K562 (cell line): Measurements from ENCODE around the gene DPH2. TPM values are rescaled to one million over a fixed set of nuclear protein-coding genes. Genes with fewer than 3 reads are reported as not detected.

Source experiments
- ATAC-seq: fragments of 200-7000 bp; cut with Tn5 transposase; 3 replicates; pipeline ENCODE4 v1.9.1; 2020; ENCODE audit warnings: moderate library complexity
- BruUV-seq: library from RNA; stranded (reverse); fragments of 400-500 nt; replicated peaks from 2 replicates; lab custom pipeline; 2021; lab: Mats Ljungman, UMichigan
- CTCF ChIA-PET: fragments of 300-600 bp; formaldehyde crosslinking; extraction: SDS; loops from one replicate; lab custom pipeline; 2021; ENCODE audit warnings: low intra/inter-chr PET ratio; lab: Yijun Ruan, JAX
- POLR2A ChIA-PET: fragments of 300-600, 350-650 bp; sonication (Branson Sonifier 250); formaldehyde crosslinking; extraction: SDS; loops from one replicate; lab custom pipeline; 2021; ENCODE audit warnings: antibody characterized with exemption, inconsistent platforms; lab: Yijun Ruan, JAX
- DNase-seq, 4 experiments: peaks; one replicate each; pipeline versions ENCODE4 v3.0.0 to v3.0.0-alpha.2; 2011 to 2018; ENCODE audit warnings: low spot score in 3 of 4, mixed read lengths in 3 of 4; ENCODE audit errors: extremely low read depth in 1 of 4
- FAIRE-seq: peaks from 2 replicates; lab custom pipeline; 2011; peaks lifted over from hg19 to GRCh38; lab: Jason Lieb, UNC
- H2AFZ ChIP-seq: 2 replicates; pipeline ENCODE4 v1.6.0; 2011; ENCODE audit warnings: low read depth, low read length, control low read depth, inconsistent platforms
- H3K27ac ChIP-seq: fragments of 200-600 bp; 3 replicates; pipeline ENCODE4 v1.8.0; 2011; ENCODE audit warnings: low read depth, mild to moderate bottlenecking, control low read depth, inconsistent platforms, low read length, moderate library complexity, mixed read lengths; ENCODE audit errors: extremely low read depth
- H3K27me3 ChIP-seq, 2 experiments: fragments of 300-600 bp in 1 of 2; 2 replicates in 1 of 2; 3 replicates in 1 of 2; pipeline versions ENCODE4 v1.6.0 to v1.8.0; 2011; ENCODE audit warnings: inconsistent platforms in 2 of 2, low read length in 2 of 2, mild to moderate bottlenecking in 1 of 2, mixed read lengths in 1 of 2, moderate library complexity in 1 of 2; ENCODE audit not compliant: control insufficient read depth in 2 of 2, insufficient read depth in 2 of 2
- H3K36me3 ChIP-seq: fragments of 300-600 bp; 3 replicates; pipeline ENCODE4 v1.8.0; 2011; ENCODE audit warnings: mild to moderate bottlenecking, low read length, inconsistent platforms; ENCODE audit not compliant: control insufficient read depth, insufficient read depth
- H3K4me1 ChIP-seq, 2 experiments: fragments of 200-600 bp in 1 of 2; replicated peaks in 1 of 2; 2 replicates in 1 of 2; 3 replicates in 1 of 2; pipeline versions ENCODE4 v1.5.1 to v1.8.0; 2011; ENCODE audit warnings: inconsistent platforms in 2 of 2, low read length in 2 of 2, mild to moderate bottlenecking in 1 of 2, mixed read lengths in 1 of 2, moderate library complexity in 1 of 2; ENCODE audit not compliant: control insufficient read depth in 2 of 2, insufficient read depth in 2 of 2
- H3K4me2 ChIP-seq: 2 replicates; pipeline ENCODE4 v1.6.1; 2011; ENCODE audit warnings: low read length, control low read depth, inconsistent platforms, mixed read lengths; ENCODE audit not compliant: insufficient read depth
- H3K4me3 ChIP-seq: fragments of 200-600 bp; sonication (generic), shearing (Covaris generic); 2 replicates; pipeline ENCODE4 v1.5.1; 2016; ENCODE audit warnings: control low read depth, inconsistent platforms
- H3K79me2 ChIP-seq: fragments of 200-600 bp; 3 replicates; pipeline ENCODE4 v1.8.0; 2011; ENCODE audit warnings: low read length, inconsistent platforms; ENCODE audit not compliant: control insufficient read depth, insufficient read depth
- H3K9ac ChIP-seq, 2 experiments: 2 replicates each; pipeline versions ENCODE4 v1.6.0 to v1.6.1; 2011; ENCODE audit warnings: low read depth in 2 of 2, low read length in 2 of 2, control low read depth in 1 of 2, inconsistent platforms in 1 of 2, mild to moderate bottlenecking in 1 of 2, mixed read lengths in 1 of 2; ENCODE audit not compliant: insufficient read depth in 1 of 2
- H3K9me1 ChIP-seq: one replicate; pipeline ENCODE4 v1.6.0; 2011; ENCODE audit warnings: inconsistent platforms, mild to moderate bottlenecking, low read length, moderate library complexity; ENCODE audit not compliant: control insufficient read depth, insufficient read depth
- H3K9me3 ChIP-seq: replicated peaks from 2 replicates; pipeline ENCODE4 v1.5.1; 2011; ENCODE audit warnings: low read depth, low read length, inconsistent platforms; ENCODE audit not compliant: control insufficient read depth, insufficient read depth
- H4K20me1 ChIP-seq: replicated peaks from 2 replicates; pipeline ENCODE4 v1.6.1; 2011; ENCODE audit warnings: low read length, inconsistent platforms, mixed read lengths; ENCODE audit not compliant: control insufficient read depth, insufficient read depth
- ATF1 ChIP-seq, 2 experiments: fragments of 450-650 bp in 1 of 2; IDR thresholded peaks; 2 replicates each; pipeline ENCODE4 v1.6.1; 2016; ENCODE audit warnings: missing compliant biosample characterization in 1 of 2, missing genetic modification characterization in 1 of 2
- C11orf30 ChIP-seq: fragments of 450-650 bp; IDR thresholded peaks from 2 replicates; pipeline ENCODE4 v1.6.1; 2016; ENCODE audit warnings: low read depth, mild to moderate bottlenecking
- GABPB2 ChIP-seq: fragments of 250-450 bp; sonication (Bioruptor Pico); conservative IDR thresholded peaks from 2 replicates; pipeline ENCODE4 v1.5.1; 2021; ENCODE audit warnings: mild to moderate bottlenecking
- KAT2B ChIP-seq: IDR thresholded peaks from one replicate; pipeline ENCODE4 v1.6.1; 2012; ENCODE audit warnings: low read depth, mild to moderate bottlenecking, control low read depth, inconsistent platforms, low read length, moderate library complexity
- KDM4B ChIP-seq, 2 experiments: fragments of 450-650 bp in 1 of 2; sonication (generic) in 1 of 2; IDR thresholded peaks; 2 replicates each; pipeline ENCODE4 v1.6.1; 2016 to 2017; ENCODE audit warnings: borderline replicate concordance in 2 of 2, antibody characterized with exemption in 1 of 2, low read depth in 1 of 2, mild to moderate bottlenecking in 1 of 2
- PTRF ChIP-seq: fragments of 450-650 bp; IDR thresholded peaks from 2 replicates; pipeline ENCODE4 v1.6.1; 2016; ENCODE audit warnings: mild to moderate bottlenecking, missing genetic modification characterization, missing compliant biosample characterization
- WGBS: fragments of 100-300 bp; shearing (Covaris generic); methylation state at CpG from one replicate; pipeline ENCODE4 v1.1.6; 2016; ENCODE audit warnings: low coverage, mixed read lengths; ENCODE audit not compliant: insufficient coverage; ENCODE audit errors: missing lambda C conversion rate; 5-methylcytosine and 5-hydroxymethylcytosine counted together
- in situ Hi-C: fragments of 300-500 bp; cut with MboI; formaldehyde crosslinking; loops from 4 replicates; pipeline ENCODE4 v1.15.0; 2018; ENCODE audit warnings: inconsistent platforms, mixed read lengths
- intact Hi-C: fragments of 100-400 bp; cut with micrococcal nuclease; formaldehyde crosslinking; loops from 2 replicates; pipeline ENCODE4 v1.14.2; 2022
- polyA plus RNA-seq, 8 experiments: library from polyadenylated mRNA; depleted of rRNA in 4 of 8; stranded (reverse) in 5 of 8; unstranded in 3 of 8; fragments of >200 nt; fragmentation: Nextera tagmentation in 2 of 8; fragmentation: Illumina TruSeq in 1 of 8; extraction: Ambion mirVana in 2 of 8; extraction: Trizol in 1 of 8; gene quantifications; 2 replicates each; pipeline versions ENCODE4 v1.2.1 to v1.2.3, GENCODE V29; 2011 to 2014; ENCODE audit warnings: inconsistent platforms in 1 of 8, missing spikeins in 1 of 8
- total RNA-seq, 7 experiments: library from RNA; depleted of rRNA in 6 of 7; stranded (reverse); fragments of >200 nt in 6 of 7; fragmentation: Illumina TruSeq in 2 of 7; extraction: Trizol in 2 of 7; gene quantifications; 2 replicates each; pipeline versions ENCODE4 v1.2.1 to v1.2.3, GENCODE V29; 2011 to 2021; ENCODE audit warnings: low replicate concordance in 1 of 7
- TF ChIP-seq, protein P1 (sequence below): sonication (generic); formaldehyde crosslinking; IDR thresholded peaks from 2 replicates; pipeline ENCODE4 v1.9.0; 2022; ENCODE audit warnings: mild to moderate bottlenecking, missing genetic modification reagents
- TF ChIP-seq, protein P2 (sequence below): fragments of 200-800 bp; sonication (Bioruptor generic); IDR thresholded peaks from 2 replicates; pipeline ENCODE4 v1.6.1; 2016; ENCODE audit warnings: missing genetic modification characterization, missing compliant biosample characterization

DPH2 gene
- total and polyA plus RNA-seq, 9 of the 15 experiments (the other 6 are each of a cell fraction or from before 2014, with no cell fraction given), result 17.9 to 94.1 (median 68.1) TPM

DNA sequence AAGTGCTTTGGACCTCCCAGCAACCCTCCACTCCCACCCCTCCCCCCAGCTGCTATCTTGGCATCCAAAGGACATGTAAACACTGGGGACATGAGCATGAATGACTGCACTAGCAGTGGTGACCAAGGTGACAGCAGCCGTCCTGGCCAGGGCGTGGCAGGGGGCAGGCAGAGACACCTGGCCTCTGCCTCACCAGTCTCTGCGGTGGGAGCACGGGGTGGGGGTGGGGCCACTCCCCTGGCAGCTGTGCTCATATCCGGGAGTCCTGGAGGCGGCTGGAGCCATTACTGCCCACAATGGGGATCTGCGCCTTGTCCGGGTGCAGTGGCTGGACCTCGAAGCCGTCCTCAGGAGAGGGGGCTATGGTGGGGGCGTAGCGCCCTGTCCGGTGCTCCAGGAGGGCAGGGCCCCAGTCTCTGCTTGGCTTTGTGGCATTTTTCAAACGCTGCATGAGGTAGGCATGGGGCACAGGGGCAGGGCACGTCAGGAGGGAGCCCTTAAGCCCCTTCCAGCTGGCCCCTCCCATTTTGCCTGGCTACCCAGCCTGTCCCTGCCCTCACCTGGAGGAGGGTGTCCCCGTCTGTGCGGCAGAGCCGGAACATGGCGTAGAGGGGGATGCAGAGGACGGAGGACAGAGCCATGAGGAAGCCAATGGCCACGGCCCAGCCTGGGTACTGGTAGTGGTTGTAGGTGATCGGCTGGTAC, 27.6 kb downstream of the DPH2 start:
- ChIA-PET POLR2A (interaction anchor here (0.6 to 1.5 kb wide), 3 partner anchors 13 to 112 kb away, joined by 3 to 7 read pairs (median 3); no protein-coding TSS in a partner anchor), CTCF (no interaction called here)
- in situ Hi-C loops (no loop called here), intact Hi-C loops (loop anchor here (10.0 kb wide), 1 partner anchor 297 kb away; no protein-coding TSS in a partner anchor)
- Histone ChIP-seq H3K4me2 (no peak overlapping the region), H4K20me1 (no peaks in the 10 kb centered on the region), H3K4me3 (no peak overlapping the region), H3K9ac (peak overlapping the region in 1 of 2 experiments; percentile 49; a peak in 2 of 4 replicates), H3K36me3 (no peaks in the 10 kb centered on the region), H3K9me1 (peaks cover 5% of the 10 kb centered on the region), H3K27ac (no peak overlapping the region), H3K79me2 (no peaks in the 10 kb centered on the region), H2AFZ (no peak overlapping the region), H3K27me3 (no peaks in the 10 kb centered on the region), H3K4me1 (peaks cover 5 to 64% of the 10 kb centered on the region in 2 experiments; a peak in 4 of 5 replicates), H3K9me3 (no peaks in the 10 kb centered on the region)
- FAIRE-seq (no peak), DNase-seq (no peak), ATAC-seq (no peak)
- 73% methylated on average over 18 of the region's 22 CpGs for WGBS
- no peak for TF ChIP-seq GABPB2 (CRISPR knock-in tag)
- TF ChIP-seq, protein P1, sequence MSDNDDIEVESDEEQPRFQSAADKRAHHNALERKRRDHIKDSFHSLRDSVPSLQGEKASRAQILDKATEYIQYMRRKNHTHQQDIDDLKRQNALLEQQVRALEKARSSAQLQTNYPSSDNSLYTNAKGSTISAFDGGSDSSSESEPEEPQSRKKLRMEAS (CRISPR knock-in tag), result 0 out of 2 replicates have a peak, but pooled peaks have one; percentile 27
- no TSS peak for BruUV-seq

DNA sequence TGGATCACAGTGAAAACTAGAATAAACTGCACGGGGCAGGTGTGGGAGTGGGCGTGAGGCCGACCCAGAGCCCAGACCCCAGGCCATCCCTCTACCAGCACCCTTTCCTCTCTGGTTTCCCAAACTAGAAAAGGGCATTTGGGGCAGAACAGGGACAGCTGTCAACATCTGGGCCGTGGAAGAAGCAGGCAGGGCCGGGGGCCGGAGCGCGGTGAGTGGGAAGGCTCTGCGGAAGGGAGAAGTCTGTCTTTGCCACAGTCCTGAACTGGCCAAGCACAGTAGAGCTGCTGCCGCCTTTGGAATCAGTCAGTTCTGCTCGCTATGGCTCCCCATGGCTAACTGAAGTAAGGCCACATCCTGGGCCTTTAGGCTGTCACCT, 28.2 kb downstream of the DPH2 start:
- Histone ChIP-seq H3K79me2 (no peaks in the 10 kb centered on the region), H3K36me3 (no peaks in the 10 kb centered on the region), H3K4me1 (peaks cover 5 to 65% of the 10 kb centered on the region in 2 experiments; a peak in 4 of 5 replicates), H4K20me1 (no peaks in the 10 kb centered on the region), H3K27me3 (no peaks in the 10 kb centered on the region), H3K9ac (peak overlapping the region in 1 of 2 experiments; percentile 63; a peak in 2 of 4 replicates), H3K27ac (no peak overlapping the region), H2AFZ (no peak overlapping the region), H3K9me3 (no peaks in the 10 kb centered on the region), H3K9me1 (peaks cover 5% of the 10 kb centered on the region), H3K4me3 (no peak overlapping the region), H3K4me2 (no peak overlapping the region)
- 69% methylated on average over 11 of the region's 11 CpGs for WGBS
- ChIA-PET CTCF (no interaction called here), POLR2A (interaction anchor here (0.5 to 1.5 kb wide), 5 partner anchors 12 to 289 kb away, joined by 3 to 7 read pairs (median 4); partner anchors contain the start of gene SLC6A9)
- no TSS peak for BruUV-seq
- ATAC-seq, result no peak
- no peak for DNase-seq
- in situ Hi-C loops, result no loop called here
- FAIRE-seq, result no peak
- intact Hi-C loops, result loop anchor here (10.0 kb wide), 1 partner anchor 297 kb away; no protein-coding TSS in a partner anchor
- TF ChIP-seq KAT2B (no peak), KDM4B (IDR thresholded peaks at IDR 0.05; ENCODE audit: borderline replicate concordance in 2 of 2, low read depth in 1 of 2) (no peak), PTRF (tag) (no peak), C11orf30 (no peak), ATF1 (CRISPR knock-in tag; IDR thresholded peaks at IDR 0.05) (no peak), ATF1 (tag; IDR thresholded peaks at IDR 0.05) (no peak)
- TF ChIP-seq, protein P2, sequence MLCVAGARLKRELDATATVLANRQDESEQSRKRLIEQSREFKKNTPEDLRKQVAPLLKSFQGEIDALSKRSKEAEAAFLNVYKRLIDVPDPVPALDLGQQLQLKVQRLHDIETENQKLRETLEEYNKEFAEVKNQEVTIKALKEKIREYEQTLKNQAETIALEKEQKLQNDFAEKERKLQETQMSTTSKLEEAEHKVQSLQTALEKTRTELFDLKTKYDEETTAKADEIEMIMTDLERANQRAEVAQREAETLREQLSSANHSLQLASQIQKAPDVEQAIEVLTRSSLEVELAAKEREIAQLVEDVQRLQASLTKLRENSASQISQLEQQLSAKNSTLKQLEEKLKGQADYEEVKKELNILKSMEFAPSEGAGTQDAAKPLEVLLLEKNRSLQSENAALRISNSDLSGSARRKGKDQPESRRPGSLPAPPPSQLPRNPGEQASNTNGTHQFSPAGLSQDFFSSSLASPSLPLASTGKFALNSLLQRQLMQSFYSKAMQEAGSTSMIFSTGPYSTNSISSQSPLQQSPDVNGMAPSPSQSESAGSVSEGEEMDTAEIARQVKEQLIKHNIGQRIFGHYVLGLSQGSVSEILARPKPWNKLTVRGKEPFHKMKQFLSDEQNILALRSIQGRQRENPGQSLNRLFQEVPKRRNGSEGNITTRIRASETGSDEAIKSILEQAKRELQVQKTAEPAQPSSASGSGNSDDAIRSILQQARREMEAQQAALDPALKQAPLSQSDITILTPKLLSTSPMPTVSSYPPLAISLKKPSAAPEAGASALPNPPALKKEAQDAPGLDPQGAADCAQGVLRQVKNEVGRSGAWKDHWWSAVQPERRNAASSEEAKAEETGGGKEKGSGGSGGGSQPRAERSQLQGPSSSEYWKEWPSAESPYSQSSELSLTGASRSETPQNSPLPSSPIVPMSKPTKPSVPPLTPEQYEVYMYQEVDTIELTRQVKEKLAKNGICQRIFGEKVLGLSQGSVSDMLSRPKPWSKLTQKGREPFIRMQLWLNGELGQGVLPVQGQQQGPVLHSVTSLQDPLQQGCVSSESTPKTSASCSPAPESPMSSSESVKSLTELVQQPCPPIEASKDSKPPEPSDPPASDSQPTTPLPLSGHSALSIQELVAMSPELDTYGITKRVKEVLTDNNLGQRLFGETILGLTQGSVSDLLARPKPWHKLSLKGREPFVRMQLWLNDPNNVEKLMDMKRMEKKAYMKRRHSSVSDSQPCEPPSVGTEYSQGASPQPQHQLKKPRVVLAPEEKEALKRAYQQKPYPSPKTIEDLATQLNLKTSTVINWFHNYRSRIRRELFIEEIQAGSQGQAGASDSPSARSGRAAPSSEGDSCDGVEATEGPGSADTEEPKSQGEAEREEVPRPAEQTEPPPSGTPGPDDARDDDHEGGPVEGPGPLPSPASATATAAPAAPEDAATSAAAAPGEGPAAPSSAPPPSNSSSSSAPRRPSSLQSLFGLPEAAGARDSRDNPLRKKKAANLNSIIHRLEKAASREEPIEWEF, result no peak
